ENCODE measurements around the gene ABTB2.

- TF ChIP-seq, protein P1, sequence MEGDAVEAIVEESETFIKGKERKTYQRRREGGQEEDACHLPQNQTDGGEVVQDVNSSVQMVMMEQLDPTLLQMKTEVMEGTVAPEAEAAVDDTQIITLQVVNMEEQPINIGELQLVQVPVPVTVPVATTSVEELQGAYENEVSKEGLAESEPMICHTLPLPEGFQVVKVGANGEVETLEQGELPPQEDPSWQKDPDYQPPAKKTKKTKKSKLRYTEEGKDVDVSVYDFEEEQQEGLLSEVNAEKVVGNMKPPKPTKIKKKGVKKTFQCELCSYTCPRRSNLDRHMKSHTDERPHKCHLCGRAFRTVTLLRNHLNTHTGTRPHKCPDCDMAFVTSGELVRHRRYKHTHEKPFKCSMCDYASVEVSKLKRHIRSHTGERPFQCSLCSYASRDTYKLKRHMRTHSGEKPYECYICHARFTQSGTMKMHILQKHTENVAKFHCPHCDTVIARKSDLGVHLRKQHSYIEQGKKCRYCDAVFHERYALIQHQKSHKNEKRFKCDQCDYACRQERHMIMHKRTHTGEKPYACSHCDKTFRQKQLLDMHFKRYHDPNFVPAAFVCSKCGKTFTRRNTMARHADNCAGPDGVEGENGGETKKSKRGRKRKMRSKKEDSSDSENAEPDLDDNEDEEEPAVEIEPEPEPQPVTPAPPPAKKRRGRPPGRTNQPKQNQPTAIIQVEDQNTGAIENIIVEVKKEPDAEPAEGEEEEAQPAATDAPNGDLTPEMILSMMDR (optimal IDR thresholded peaks at IDR 0.05 in 1 of 3, IDR thresholded peaks at IDR 0.05 in 1 of 3, conservative IDR thresholded peaks at IDR 0.05 in 1 of 3; ENCODE audit: extremely low read depth in 1 of 3, insufficient read depth in 2 of 3, low read length in 3 of 3), result no peak
- no peak for TF ChIP-seq EZH2 (IDR thresholded peaks at IDR 0.05; ENCODE audit: low read length)
Measured at GRCh38 chr11:34167961-34168360, 189.8 kb downstream of the ABTB2 start.

Measured in keratinocyte (primary cell).